NCI-H460 (cell line): ENCODE results near the gene MAGOH. TPM values are rescaled to one million over a fixed set of nuclear protein-coding genes. Genes with fewer than 3 reads are reported as not detected.

Experiments used
- DNase-seq: peaks from one replicate; pipeline ENCODE4 v3.0.0-alpha.2; 2016; ENCODE audit warnings: low read depth; ENCODE audit errors: extremely low read depth
- total RNA-seq: library from RNA; depleted of rRNA; stranded (reverse); fragments of >200 nt; shearing (Covaris generic); gene quantifications from 2 replicates; pipeline ENCODE4 v1.2.3, GENCODE V29; 2014

Gene MAGOH
- total RNA-seq, 1 experiment from 2014 or later: 78.6 TPM

GRCh38 chr1:53271446-53272090 is 33.2 kb upstream of the MAGOH start:
- DNase-seq: no peak

GRCh38 chr1:53270873-53271272 is 32.6 kb upstream of the MAGOH start:
- no peak for DNase-seq

GRCh38 chr1:53270107-53270506 is 31.8 kb upstream of the MAGOH start:
- DNase-seq: no peak

- no peak for DNase-seq
These were observed 29.4 kb upstream of the MAGOH start for GRCh38 chr1:53267761-53268160.

GRCh38 chr1:53266038-53266437 is 27.7 kb upstream of the MAGOH start:
- peak; percentile 2 for DNase-seq

- DNase-seq: no peak
These were observed 27.3 kb upstream of the MAGOH start for GRCh38 chr1:53265581-53265980.

GRCh38 chr1:53264048-53264447 is 25.7 kb upstream of the MAGOH start:
- DNase-seq: no peak

GRCh38 chr1:53262000-53262399 is 23.7 kb upstream of the MAGOH start:
- no peak for DNase-seq

GRCh38 chr1:53260631-53261247 is 22.4 kb upstream of the MAGOH start:
- DNase-seq: no peak

GRCh38 chr1:53259932-53260331 is 21.6 kb upstream of the MAGOH start:
- no peak for DNase-seq

GRCh38 chr1:53258216-53258615 is 19.9 kb upstream of the MAGOH start:
- DNase-seq: no peak

- DNase-seq: no peak
These were observed 19.2 kb upstream of the MAGOH start for GRCh38 chr1:53257454-53258081.

- no peak for DNase-seq
These were observed 18.5 kb upstream of the MAGOH start for GRCh38 chr1:53256511-53257453.

- no peak for DNase-seq
These were observed 16.7 kb upstream of the MAGOH start for GRCh38 chr1:53255031-53255430.

GRCh38 chr1:53254011-53254640 is 15.8 kb upstream of the MAGOH start:
- DNase-seq: no peak

GRCh38 chr1:53250325-53250724 is 12.0 kb upstream of the MAGOH start:
- no peak for DNase-seq

- no peak for DNase-seq
These were observed 11.4 kb upstream of the MAGOH start for GRCh38 chr1:53249706-53250105.

- no peak for DNase-seq
These were observed 8.2 kb upstream of the MAGOH start for GRCh38 chr1:53246261-53247134.

- no peak for DNase-seq
These were observed 5.8 kb upstream of the MAGOH start for GRCh38 chr1:53244141-53244540.

- no peak for DNase-seq
These were observed 4.1 kb upstream of the MAGOH start for GRCh38 chr1:53242381-53242780.
